ENCODE data around the gene IDUA.

GRCh38 chr4:1012034-1012739 is 25.3 kb downstream of the IDUA start:
- TF ChIP-seq POLR2A (IDR thresholded peaks at IDR 0.05) = no peak
- TF ChIP-seq CTCF (IDR thresholded peaks at IDR 0.05) = no peak
